ENCODE data around the gene MIPOL1. TPM values are rescaled to one million over a fixed set of nuclear protein-coding genes. Genes with fewer than 3 reads are reported as not detected.

The MIPOL1 gene
- total and polyA plus RNA-seq, 2 of the 13 experiments (the other 11 are each of a cell fraction or from before 2014, with no cell fraction given): 8.6 to 34.2 TPM

DNA sequence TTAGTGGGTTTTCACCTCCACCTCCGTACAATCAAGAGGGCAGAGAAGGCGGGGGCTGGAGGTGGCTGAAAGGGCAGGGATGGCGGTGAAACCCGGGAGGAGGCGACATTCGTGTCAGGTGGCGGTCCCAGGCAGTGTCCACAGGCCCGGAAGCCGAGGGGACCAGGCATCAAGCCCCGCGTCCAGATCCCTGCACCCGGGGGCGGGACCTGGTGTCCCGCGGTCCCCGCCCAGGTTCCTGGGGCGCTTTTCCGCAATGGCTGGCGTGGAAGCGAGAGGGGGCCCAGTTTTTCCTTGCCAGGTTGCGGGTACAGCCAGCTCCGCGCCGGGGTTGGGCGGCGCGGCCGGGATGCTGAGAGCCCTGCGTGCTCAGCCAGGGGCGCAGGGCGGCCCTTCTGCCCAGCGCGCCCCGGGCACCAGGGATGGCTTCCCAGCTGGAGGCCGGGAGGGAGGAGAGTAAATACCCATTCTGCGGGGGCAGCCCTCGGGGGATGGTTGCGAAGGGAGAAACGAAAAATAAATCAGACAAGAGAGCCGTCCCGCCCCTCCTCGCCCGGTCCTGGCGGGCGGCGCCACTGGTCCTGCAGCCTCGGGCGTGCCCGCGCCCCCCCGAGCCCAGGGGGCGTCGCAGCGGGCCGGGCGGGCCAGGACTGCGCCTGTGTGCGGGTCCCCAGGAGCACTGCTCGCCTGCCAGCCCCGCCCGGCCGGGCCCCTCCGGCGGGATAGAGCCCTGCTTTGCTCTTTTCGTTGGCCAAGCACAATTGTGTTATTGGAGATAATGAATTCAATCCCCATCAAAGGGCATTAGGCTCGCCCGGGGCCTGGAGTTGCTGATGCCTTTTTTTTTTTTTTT, 385.8 kb downstream of the MIPOL1 start (continued):
- TF ChIP-seq, protein P1, sequence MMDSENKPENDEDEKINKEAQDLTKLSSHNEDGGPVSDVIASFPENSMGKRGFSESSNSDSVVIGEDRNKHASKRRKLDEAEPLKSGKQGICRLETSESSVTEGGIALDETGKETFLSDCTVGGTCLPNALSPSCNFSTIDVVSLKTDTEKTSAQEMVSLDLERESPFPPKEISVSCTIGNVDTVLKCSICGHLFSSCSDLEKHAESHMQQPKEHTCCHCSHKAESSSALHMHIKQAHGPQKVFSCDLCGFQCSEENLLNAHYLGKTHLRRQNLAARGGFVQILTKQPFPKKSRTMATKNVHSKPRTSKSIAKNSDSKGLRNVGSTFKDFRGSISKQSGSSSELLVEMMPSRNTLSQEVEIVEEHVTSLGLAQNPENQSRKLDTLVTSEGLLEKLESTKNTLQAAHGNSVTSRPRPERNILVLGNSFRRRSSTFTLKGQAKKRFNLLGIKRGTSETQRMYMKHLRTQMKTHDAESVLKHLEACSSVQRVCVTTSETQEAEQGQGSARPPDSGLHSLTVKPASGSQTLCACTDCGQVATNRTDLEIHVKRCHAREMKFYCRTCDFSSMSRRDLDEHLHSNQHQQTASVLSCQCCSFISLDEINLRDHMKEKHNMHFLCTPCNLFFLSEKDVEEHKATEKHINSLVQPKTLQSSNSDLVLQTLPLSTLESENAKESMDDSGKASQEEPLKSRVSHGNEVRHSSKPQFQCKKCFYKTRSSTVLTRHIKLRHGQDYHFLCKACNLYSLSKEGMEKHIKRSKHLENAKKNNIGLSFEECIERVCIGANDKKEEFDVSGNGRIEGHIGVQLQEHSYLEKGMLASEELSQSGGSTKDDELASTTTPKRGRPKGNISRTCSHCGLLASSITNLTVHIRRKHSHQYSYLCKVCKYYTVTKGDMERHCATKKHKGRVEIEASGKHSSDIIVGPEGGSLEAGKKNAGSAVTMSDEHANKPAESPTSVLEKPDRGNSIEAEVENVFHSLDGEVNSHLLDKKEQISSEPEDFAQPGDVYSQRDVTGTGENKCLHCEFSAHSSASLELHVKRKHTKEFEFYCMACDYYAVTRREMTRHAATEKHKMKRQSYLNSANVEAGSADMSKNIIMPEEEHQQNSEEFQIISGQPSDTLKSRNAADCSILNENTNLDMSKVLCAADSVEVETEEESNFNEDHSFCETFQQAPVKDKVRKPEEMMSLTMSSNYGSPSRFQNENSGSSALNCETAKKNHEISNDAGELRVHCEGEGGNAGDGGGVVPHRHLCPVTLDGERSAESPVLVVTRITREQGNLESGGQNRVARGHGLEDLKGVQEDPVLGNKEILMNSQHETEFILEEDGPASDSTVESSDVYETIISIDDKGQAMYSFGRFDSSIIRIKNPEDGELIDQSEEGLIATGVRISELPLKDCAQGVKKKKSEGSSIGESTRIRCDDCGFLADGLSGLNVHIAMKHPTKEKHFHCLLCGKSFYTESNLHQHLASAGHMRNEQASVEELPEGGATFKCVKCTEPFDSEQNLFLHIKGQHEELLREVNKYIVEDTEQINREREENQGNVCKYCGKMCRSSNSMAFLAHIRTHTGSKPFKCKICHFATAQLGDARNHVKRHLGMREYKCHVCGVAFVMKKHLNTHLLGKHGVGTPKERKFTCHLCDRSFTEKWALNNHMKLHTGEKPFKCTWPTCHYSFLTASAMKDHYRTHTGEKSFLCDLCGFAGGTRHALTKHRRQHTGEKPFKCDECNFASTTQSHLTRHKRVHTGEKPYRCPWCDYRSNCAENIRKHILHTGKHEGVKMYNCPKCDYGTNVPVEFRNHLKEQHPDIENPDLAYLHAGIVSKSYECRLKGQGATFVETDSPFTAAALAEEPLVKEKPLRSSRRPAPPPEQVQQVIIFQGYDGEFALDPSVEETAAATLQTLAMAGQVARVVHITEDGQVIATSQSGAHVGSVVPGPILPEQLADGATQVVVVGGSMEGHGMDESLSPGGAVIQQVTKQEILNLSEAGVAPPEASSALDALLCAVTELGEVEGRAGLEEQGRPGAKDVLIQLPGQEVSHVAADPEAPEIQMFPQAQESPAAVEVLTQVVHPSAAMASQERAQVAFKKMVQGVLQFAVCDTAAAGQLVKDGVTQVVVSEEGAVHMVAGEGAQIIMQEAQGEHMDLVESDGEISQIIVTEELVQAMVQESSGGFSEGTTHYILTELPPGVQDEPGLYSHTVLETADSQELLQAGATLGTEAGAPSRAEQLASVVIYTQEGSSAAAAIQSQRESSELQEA (CRISPR knock-in tag; IDR thresholded peaks at IDR 0.05; ENCODE audit: not compliant biosample characterization): peak; percentile 38
- TF ChIP-seq HDAC1 (CRISPR knock-in tag; IDR thresholded peaks at IDR 0.05) (0 out of 2 replicates have a peak, but pooled peaks have one; percentile 40), ZFY (CRISPR knock-in tag; IDR thresholded peaks at IDR 0.05) (peak; percentile 62), TCF12 (IDR thresholded peaks at IDR 0.05) (no peak), TCF12 (CRISPR knock-in tag; IDR thresholded peaks at IDR 0.05) (no peak), ZNF138 (CRISPR knock-in tag; IDR thresholded peaks at IDR 0.05; ENCODE audit: low read depth) (peak; percentile 33; the same call in 1 of the 2 replicates), MTA1 (CRISPR knock-in tag; IDR thresholded peaks at IDR 0.05; ENCODE audit: borderline replicate concordance) (no peak), SALL1 (CRISPR knock-in tag; IDR thresholded peaks at IDR 0.05) (peak; percentile 5; the same call in 1 of the 2 replicates), FOXA1 (IDR thresholded peaks at IDR 0.05) (no peak), FOXA1 (CRISPR knock-in tag; IDR thresholded peaks at IDR 0.05) (peak; percentile 56; the same call in 1 of the 2 replicates)
- TF ChIP-seq, protein P2, sequence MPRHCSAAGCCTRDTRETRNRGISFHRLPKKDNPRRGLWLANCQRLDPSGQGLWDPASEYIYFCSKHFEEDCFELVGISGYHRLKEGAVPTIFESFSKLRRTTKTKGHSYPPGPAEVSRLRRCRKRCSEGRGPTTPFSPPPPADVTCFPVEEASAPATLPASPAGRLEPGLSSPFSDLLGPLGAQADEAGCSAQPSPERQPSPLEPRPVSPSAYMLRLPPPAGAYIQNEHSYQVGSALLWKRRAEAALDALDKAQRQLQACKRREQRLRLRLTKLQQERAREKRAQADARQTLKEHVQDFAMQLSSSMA (CRISPR knock-in tag; IDR thresholded peaks at IDR 0.05): 0 out of 2 replicates have a peak, but pooled peaks have one; percentile 13
- TF ChIP-seq, protein P3, sequence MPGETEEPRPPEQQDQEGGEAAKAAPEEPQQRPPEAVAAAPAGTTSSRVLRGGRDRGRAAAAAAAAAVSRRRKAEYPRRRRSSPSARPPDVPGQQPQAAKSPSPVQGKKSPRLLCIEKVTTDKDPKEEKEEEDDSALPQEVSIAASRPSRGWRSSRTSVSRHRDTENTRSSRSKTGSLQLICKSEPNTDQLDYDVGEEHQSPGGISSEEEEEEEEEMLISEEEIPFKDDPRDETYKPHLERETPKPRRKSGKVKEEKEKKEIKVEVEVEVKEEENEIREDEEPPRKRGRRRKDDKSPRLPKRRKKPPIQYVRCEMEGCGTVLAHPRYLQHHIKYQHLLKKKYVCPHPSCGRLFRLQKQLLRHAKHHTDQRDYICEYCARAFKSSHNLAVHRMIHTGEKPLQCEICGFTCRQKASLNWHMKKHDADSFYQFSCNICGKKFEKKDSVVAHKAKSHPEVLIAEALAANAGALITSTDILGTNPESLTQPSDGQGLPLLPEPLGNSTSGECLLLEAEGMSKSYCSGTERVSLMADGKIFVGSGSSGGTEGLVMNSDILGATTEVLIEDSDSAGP (CRISPR knock-in tag; IDR thresholded peaks at IDR 0.05; ENCODE audit: borderline replicate concordance): peak; percentile 65; the same call in 1 of the 2 replicates
- TF ChIP-seq, protein P4, sequence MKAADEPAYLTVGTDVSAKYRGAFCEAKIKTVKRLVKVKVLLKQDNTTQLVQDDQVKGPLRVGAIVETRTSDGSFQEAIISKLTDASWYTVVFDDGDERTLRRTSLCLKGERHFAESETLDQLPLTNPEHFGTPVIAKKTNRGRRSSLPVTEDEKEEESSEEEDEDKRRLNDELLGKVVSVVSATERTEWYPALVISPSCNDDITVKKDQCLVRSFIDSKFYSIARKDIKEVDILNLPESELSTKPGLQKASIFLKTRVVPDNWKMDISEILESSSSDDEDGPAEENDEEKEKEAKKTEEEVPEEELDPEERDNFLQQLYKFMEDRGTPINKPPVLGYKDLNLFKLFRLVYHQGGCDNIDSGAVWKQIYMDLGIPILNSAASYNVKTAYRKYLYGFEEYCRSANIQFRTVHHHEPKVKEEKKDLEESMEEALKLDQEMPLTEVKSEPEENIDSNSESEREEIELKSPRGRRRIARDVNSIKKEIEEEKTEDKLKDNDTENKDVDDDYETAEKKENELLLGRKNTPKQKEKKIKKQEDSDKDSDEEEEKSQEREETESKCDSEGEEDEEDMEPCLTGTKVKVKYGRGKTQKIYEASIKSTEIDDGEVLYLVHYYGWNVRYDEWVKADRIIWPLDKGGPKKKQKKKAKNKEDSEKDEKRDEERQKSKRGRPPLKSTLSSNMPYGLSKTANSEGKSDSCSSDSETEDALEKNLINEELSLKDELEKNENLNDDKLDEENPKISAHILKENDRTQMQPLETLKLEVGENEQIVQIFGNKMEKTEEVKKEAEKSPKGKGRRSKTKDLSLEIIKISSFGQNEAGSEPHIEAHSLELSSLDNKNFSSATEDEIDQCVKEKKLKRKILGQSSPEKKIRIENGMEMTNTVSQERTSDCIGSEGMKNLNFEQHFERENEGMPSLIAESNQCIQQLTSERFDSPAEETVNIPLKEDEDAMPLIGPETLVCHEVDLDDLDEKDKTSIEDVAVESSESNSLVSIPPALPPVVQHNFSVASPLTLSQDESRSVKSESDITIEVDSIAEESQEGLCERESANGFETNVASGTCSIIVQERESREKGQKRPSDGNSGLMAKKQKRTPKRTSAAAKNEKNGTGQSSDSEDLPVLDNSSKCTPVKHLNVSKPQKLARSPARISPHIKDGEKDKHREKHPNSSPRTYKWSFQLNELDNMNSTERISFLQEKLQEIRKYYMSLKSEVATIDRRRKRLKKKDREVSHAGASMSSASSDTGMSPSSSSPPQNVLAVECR (CRISPR knock-in tag; IDR thresholded peaks at IDR 0.05; ENCODE audit: borderline replicate concordance): peak; percentile 40; the same call in 1 of the 2 replicates
